ENCODE measurements around the gene BLCAP. TPM values are rescaled to one million over a fixed set of nuclear protein-coding genes. Genes with fewer than 3 reads are reported as not detected.

Gene BLCAP
- total and polyA plus RNA-seq, 2 of the 4 experiments (the other 2 are of a cell fraction), result 17.7 to 67.3 TPM

DNA sequence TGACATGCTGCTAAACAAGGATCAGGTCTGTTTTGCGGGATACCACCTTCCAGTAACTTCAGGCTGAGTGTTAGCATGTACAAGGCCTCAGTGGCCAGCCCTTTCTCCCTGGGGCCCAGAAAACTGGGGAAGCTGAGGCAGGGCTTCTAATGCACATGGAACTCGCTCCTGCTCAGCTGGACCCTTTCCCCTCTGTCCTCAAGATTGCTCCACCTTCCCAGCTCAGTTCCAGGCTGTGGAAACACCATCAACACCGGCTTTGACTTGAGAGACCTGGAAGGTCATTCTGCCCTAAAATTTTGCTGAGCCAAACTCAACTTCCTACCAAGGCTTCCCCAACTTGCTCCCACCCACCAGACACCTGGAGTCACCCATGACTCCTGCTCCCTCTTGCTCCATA is 4.2 kb upstream of the BLCAP start:
- no TSS peak for BruUV-seq (replicated peaks)
- no peak overlapping the region for H3K4ac ChIP-seq (ENCODE audit: low read depth, low read length)

More for the DNA sequence above, 4.2 kb upstream of the BLCAP start:
- ChIA-PET CTCF (no interaction called here), POLR2A (ENCODE audit: unreplicated experiment) (no interaction called here)
- peaks cover under 1% of the 10 kb centered on the region; the same call in 1 of the 2 replicates for H4K20me1 ChIP-seq (ENCODE audit: insufficient read depth, low read length)
- WGBS, 2 experiments (ENCODE audit: extremely low coverage in 2 of 2, insufficient read length in 1 of 2), result 72% methylated on average over 2 of the region's 3 CpGs; no CpG with 5 or more reads in 1 of the 2 experiments
- no peak overlapping the region for H4K91ac ChIP-seq (ENCODE audit: insufficient read depth, low read depth, low read length)
- H3K36me3 ChIP-seq (ENCODE audit: control insufficient read depth, insufficient read depth, low read length), result no peaks in the 10 kb centered on the region
- H3K56ac ChIP-seq (ENCODE audit: extremely low read depth, insufficient read depth, low read length), result no peak overlapping the region
- H3K9me3 ChIP-seq (ENCODE audit: control insufficient read depth, insufficient read depth, low read length), result no peaks in the 10 kb centered on the region
- in situ Hi-C loops (cut with MboI; ENCODE audit: low sequenced_read_pairs), result loop anchor here (5.0 kb wide), 2 partner anchors 260 to 335 kb away; no protein-coding TSS in a partner anchor
- H3K4me3 ChIP-seq (ENCODE audit: insufficient read depth, low read depth, low read length), result no peak overlapping the region
- H2BK120ac ChIP-seq (ENCODE audit: low read depth, low read length), result no peak overlapping the region
- H2BK5ac ChIP-seq (ENCODE audit: low read depth, low read length, poor library complexity, severe bottlenecking), result no peak overlapping the region
- H2BK20ac ChIP-seq (ENCODE audit: low read depth, low read length), result no peak overlapping the region
- no peaks in the 10 kb centered on the region for H3K9me1 ChIP-seq (ENCODE audit: insufficient read depth, low read length)
- H3K23ac ChIP-seq (ENCODE audit: low read depth, low read length), result 0 out of 2 replicates have a peak overlapping the region, but pooled peaks have one; percentile 13
- H2AFZ ChIP-seq (replicated peaks; ENCODE audit: low read length, poor library complexity), result no peak overlapping the region
- no peak overlapping the region for H2AK9ac ChIP-seq (replicated peaks; ENCODE audit: low read depth, low read length, poor library complexity)
- H3K18ac ChIP-seq (ENCODE audit: low read depth, low read length), result no peak overlapping the region
- TF ChIP-seq CHD1 (IDR thresholded peaks at IDR 0.05; ENCODE audit: low read depth, low read length) (no peak), CTCF (conservative IDR thresholded peaks at IDR 0.05; ENCODE audit: low read depth, low read length) (no peak), MAZ (IDR thresholded peaks at IDR 0.05; ENCODE audit: borderline replicate concordance, low read depth, low read length) (no peak), POLR2A (IDR thresholded peaks at IDR 0.05; ENCODE audit: low read depth, low read length) (no peak), NFE2L2 (IDR thresholded peaks at IDR 0.05; ENCODE audit: low read depth, low read length) (no peak), FOS (IDR thresholded peaks at IDR 0.05; ENCODE audit: low read depth, low read length) (no peak), USF2 (IDR thresholded peaks at IDR 0.05; ENCODE audit: low read depth, low read length) (no peak), SMC3 (IDR thresholded peaks at IDR 0.05; ENCODE audit: low read depth, low read length) (no peak), MXI1 (IDR thresholded peaks at IDR 0.05; ENCODE audit: borderline replicate concordance, low read depth, low read length) (no peak), RAD21 (IDR thresholded peaks at IDR 0.05; ENCODE audit: low read length) (no peak), BHLHE40 (IDR thresholded peaks at IDR 0.05; ENCODE audit: low read depth, low read length) (no peak), MAFK (IDR thresholded peaks at IDR 0.05; ENCODE audit: low read depth, low read length) (no peak), CEBPB (IDR thresholded peaks at IDR 0.05; ENCODE audit: low read depth, low read length) (no peak), RFX5 (IDR thresholded peaks at IDR 0.05; ENCODE audit: low read depth, low read length) (no peak), ELK1 (IDR thresholded peaks at IDR 0.05; ENCODE audit: borderline replicate concordance, low read depth, low read length) (no peak), RCOR1 (IDR thresholded peaks at IDR 0.05; ENCODE audit: insufficient replicate concordance, low read length) (no peak)
- no peak overlapping the region for H2BK15ac ChIP-seq (ENCODE audit: low read depth, low read length)
- no peak overlapping the region for H2AK5ac ChIP-seq (ENCODE audit: low read depth, low read length)
- no peak overlapping the region for H3K9ac ChIP-seq (ENCODE audit: low read depth, low read length)
- H3K14ac ChIP-seq (replicated peaks; ENCODE audit: low read depth, low read length), result no peak overlapping the region
- H3K4me2 ChIP-seq (ENCODE audit: low read depth, low read length), result no peak overlapping the region
- H3K27ac ChIP-seq (ENCODE audit: insufficient read depth, low read length), result no peak overlapping the region
- H3K79me1 ChIP-seq (ENCODE audit: low read depth in 1 of 2, low read length in 2 of 2), result peaks cover 0 to 17% of the 10 kb centered on the region in 2 experiments; a peak in 2 of 4 replicates
- ATAC-seq (ENCODE audit: low read depth), result no peak
- DNase-seq, result no peak
- no peak overlapping the region for H4K8ac ChIP-seq (ENCODE audit: low read depth in 2 of 2, low read length in 2 of 2)
- peaks cover 6% of the 10 kb centered on the region for H3K27me3 ChIP-seq (ENCODE audit: control insufficient read depth, insufficient read depth, low read length)
- H3K4me1 ChIP-seq (ENCODE audit: control insufficient read depth, insufficient read depth, low read length), result no peaks in the 10 kb centered on the region
- intact Hi-C loops (cut with micrococcal nuclease), result no loop called here
- dilution Hi-C loops (cut with HindIII; ENCODE audit: low sequenced_read_pairs, unreplicated experiment), result no loop called here
- no peak overlapping the region for H4K5ac ChIP-seq (ENCODE audit: low read depth, low read length)
